ENCODE results near the gene NPAS4. TPM values are rescaled to one million over a fixed set of nuclear protein-coding genes. Genes with fewer than 3 reads are reported as not detected.

NPAS4 gene
- total and polyA plus RNA-seq, 2 of the 4 experiments (the other 2 are of a cell fraction): under 0.01 to 0.77 TPM

DNA sequence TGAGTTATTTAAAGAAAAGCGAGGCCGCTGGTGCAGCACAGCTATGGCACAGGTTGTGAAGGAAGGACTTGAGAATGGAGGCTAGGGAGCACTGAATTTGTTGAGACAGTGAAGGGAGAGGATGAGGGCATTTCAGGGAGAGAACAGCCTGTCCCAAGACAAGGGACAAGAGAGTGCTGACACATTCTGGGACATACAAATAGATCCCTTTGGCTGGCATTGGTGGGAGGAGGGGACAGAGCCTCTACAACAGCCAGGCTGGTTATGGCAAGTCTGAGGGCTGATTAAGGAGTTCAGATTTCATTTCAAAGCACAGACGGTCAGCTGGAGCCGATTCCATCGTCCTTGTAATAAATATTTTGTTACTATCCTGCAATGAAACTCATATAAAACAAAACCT is 47.6 kb upstream of the NPAS4 start:
- no TSS peak for BruUV-seq (replicated peaks)
- no peak overlapping the region for H4K8ac ChIP-seq (ENCODE audit: low read depth in 2 of 2, low read length in 2 of 2)
- no peak overlapping the region for H2AFZ ChIP-seq (replicated peaks; ENCODE audit: low read length, poor library complexity)
- no peak overlapping the region for H2BK20ac ChIP-seq (ENCODE audit: low read depth, low read length)
- no peaks in the 10 kb centered on the region for H3K36me3 ChIP-seq (ENCODE audit: control insufficient read depth, insufficient read depth, low read length)
- no peak overlapping the region for H3K56ac ChIP-seq (ENCODE audit: extremely low read depth, insufficient read depth, low read length)
- H4K20me1 ChIP-seq (ENCODE audit: insufficient read depth, low read length): peaks cover 6% of the 10 kb centered on the region; the same call in 1 of the 2 replicates
- H4K91ac ChIP-seq (ENCODE audit: insufficient read depth, low read depth, low read length): no peak overlapping the region
- no peak overlapping the region for H2BK15ac ChIP-seq (ENCODE audit: low read depth, low read length)
- TF ChIP-seq FOS (IDR thresholded peaks at IDR 0.05; ENCODE audit: low read depth, low read length) (no peak), CHD1 (IDR thresholded peaks at IDR 0.05; ENCODE audit: low read depth, low read length) (no peak), BHLHE40 (IDR thresholded peaks at IDR 0.05; ENCODE audit: low read depth, low read length) (no peak), CEBPB (IDR thresholded peaks at IDR 0.05; ENCODE audit: low read depth, low read length) (no peak), MAZ (IDR thresholded peaks at IDR 0.05; ENCODE audit: borderline replicate concordance, low read depth, low read length) (no peak), RCOR1 (IDR thresholded peaks at IDR 0.05; ENCODE audit: insufficient replicate concordance, low read length) (no peak), POLR2A (IDR thresholded peaks at IDR 0.05; ENCODE audit: low read depth, low read length) (no peak), MXI1 (IDR thresholded peaks at IDR 0.05; ENCODE audit: borderline replicate concordance, low read depth, low read length) (no peak), SMC3 (IDR thresholded peaks at IDR 0.05; ENCODE audit: low read depth, low read length) (no peak)
- TF ChIP-seq, protein P1, sequence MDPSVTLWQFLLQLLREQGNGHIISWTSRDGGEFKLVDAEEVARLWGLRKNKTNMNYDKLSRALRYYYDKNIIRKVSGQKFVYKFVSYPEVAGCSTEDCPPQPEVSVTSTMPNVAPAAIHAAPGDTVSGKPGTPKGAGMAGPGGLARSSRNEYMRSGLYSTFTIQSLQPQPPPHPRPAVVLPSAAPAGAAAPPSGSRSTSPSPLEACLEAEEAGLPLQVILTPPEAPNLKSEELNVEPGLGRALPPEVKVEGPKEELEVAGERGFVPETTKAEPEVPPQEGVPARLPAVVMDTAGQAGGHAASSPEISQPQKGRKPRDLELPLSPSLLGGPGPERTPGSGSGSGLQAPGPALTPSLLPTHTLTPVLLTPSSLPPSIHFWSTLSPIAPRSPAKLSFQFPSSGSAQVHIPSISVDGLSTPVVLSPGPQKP (IDR thresholded peaks at IDR 0.05; ENCODE audit: borderline replicate concordance, low read depth, low read length): no peak
- TF ChIP-seq, protein P2, sequence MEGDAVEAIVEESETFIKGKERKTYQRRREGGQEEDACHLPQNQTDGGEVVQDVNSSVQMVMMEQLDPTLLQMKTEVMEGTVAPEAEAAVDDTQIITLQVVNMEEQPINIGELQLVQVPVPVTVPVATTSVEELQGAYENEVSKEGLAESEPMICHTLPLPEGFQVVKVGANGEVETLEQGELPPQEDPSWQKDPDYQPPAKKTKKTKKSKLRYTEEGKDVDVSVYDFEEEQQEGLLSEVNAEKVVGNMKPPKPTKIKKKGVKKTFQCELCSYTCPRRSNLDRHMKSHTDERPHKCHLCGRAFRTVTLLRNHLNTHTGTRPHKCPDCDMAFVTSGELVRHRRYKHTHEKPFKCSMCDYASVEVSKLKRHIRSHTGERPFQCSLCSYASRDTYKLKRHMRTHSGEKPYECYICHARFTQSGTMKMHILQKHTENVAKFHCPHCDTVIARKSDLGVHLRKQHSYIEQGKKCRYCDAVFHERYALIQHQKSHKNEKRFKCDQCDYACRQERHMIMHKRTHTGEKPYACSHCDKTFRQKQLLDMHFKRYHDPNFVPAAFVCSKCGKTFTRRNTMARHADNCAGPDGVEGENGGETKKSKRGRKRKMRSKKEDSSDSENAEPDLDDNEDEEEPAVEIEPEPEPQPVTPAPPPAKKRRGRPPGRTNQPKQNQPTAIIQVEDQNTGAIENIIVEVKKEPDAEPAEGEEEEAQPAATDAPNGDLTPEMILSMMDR (conservative IDR thresholded peaks at IDR 0.05; ENCODE audit: low read depth, low read length): no peak
- no peaks in the 10 kb centered on the region for H3K79me1 ChIP-seq (ENCODE audit: low read depth in 1 of 2, low read length in 2 of 2)
- H2BK120ac ChIP-seq (ENCODE audit: low read depth, low read length): no peak overlapping the region
- peaks cover 16% of the 10 kb centered on the region for H3K27me3 ChIP-seq (ENCODE audit: control insufficient read depth, insufficient read depth, low read length)
- POLR2A ChIA-PET (ENCODE audit: unreplicated experiment): no interaction called here
- no peak for ATAC-seq (ENCODE audit: low read depth)
- no peaks in the 10 kb centered on the region for H3K9me3 ChIP-seq (ENCODE audit: control insufficient read depth, insufficient read depth, low read length)
- H3K9ac ChIP-seq (ENCODE audit: low read depth, low read length): no peak overlapping the region
- no peak overlapping the region for H4K5ac ChIP-seq (ENCODE audit: low read depth, low read length)
- no peak overlapping the region for H3K4ac ChIP-seq (ENCODE audit: low read depth, low read length)
- dilution Hi-C loops (cut with HindIII; ENCODE audit: low sequenced_read_pairs, unreplicated experiment) (no loop called here), intact Hi-C loops (cut with micrococcal nuclease) (no loop called here), in situ Hi-C loops (cut with MboI; ENCODE audit: low sequenced_read_pairs) (no loop called here)
- CTCF ChIA-PET: interaction anchor here (0.8 kb wide), 1 partner anchor 16 kb away, joined by 3 read pairs; no protein-coding TSS in a partner anchor
- no peak overlapping the region for H3K18ac ChIP-seq (ENCODE audit: low read depth, low read length)
- no peak overlapping the region for H2AK5ac ChIP-seq (ENCODE audit: low read depth, low read length)
- DNase-seq: no peak
- H3K9me1 ChIP-seq (ENCODE audit: insufficient read depth, low read length): peaks cover 7% of the 10 kb centered on the region; the same call in 1 of the 2 replicates
- no peak overlapping the region for H3K4me3 ChIP-seq (ENCODE audit: insufficient read depth, low read depth, low read length)
- H3K27ac ChIP-seq (ENCODE audit: insufficient read depth, low read length): no peak overlapping the region
- no peak overlapping the region for H3K23ac ChIP-seq (ENCODE audit: low read depth, low read length)
- H3K14ac ChIP-seq (replicated peaks; ENCODE audit: low read depth, low read length): no peak overlapping the region
- H3K4me1 ChIP-seq (ENCODE audit: control insufficient read depth, insufficient read depth, low read length): peaks cover 7% of the 10 kb centered on the region
- H2BK5ac ChIP-seq (ENCODE audit: low read depth, low read length, poor library complexity, severe bottlenecking): no peak overlapping the region
- H3K4me2 ChIP-seq (ENCODE audit: low read depth, low read length): no peak overlapping the region
- 92% methylated on average over 2 of the region's 5 CpGs; no CpG with 5 or more reads in 1 of the 2 experiments for WGBS, 2 experiments (ENCODE audit: extremely low coverage in 2 of 2, insufficient read length in 1 of 2)
- no peak overlapping the region for H2AK9ac ChIP-seq (replicated peaks; ENCODE audit: low read depth, low read length, poor library complexity)
